ENCODE results near the gene SLC44A2. TPM values are rescaled to one million over a fixed set of nuclear protein-coding genes. Genes with fewer than 3 reads are reported as not detected.

Gene SLC44A2
- total and polyA plus RNA-seq, 2 experiments from 2014 or later = 43.2 to 65.0 TPM

GRCh38 chr19:10617409-10618121, 7.8 kb upstream of the SLC44A2 start:
- peaks cover 3% of the 10 kb centered on the region; the same call in 2 of the 3 replicates for H3K36me3 Mint-ChIP-seq (ENCODE audit: low read depth)
- Histone ChIP-seq H3F3A (replicated peaks; ENCODE audit: low read depth) (no peaks in the 10 kb centered on the region), H3K27ac (ENCODE audit: low read depth) (no peak overlapping the region), H3K79me2 (replicated peaks; ENCODE audit: insufficient read depth) (peaks cover 5% of the 10 kb centered on the region; the same call in 1 of the 2 replicates), H3K4me1 (ENCODE audit: insufficient read depth) (no peaks in the 10 kb centered on the region), H4K20me1 (replicated peaks; ENCODE audit: insufficient read depth) (peaks cover 5% of the 10 kb centered on the region; the same call in 1 of the 2 replicates), H3K4me2 (no peak overlapping the region), H3K4me3 (no peak overlapping the region), H3K9me2 (ENCODE audit: insufficient read depth) (no peaks in the 10 kb centered on the region), H3K27me3 (ENCODE audit: insufficient read depth) (no peaks in the 10 kb centered on the region), H2AFZ (no peak overlapping the region), H3K36me3 (ENCODE audit: insufficient read depth) (no peaks in the 10 kb centered on the region)
- no peaks in the 10 kb centered on the region; the same call in 2 of the 3 replicates for H3K9me3 Mint-ChIP-seq
- no peak overlapping the region for H3K27ac Mint-ChIP-seq
- peaks cover 2% of the 10 kb centered on the region for H3K27me3 Mint-ChIP-seq (ENCODE audit: insufficient read depth, low read depth, poor library complexity)
- DNase-seq (ENCODE audit: low spot score) (no peak), ATAC-seq (no peak)
- no peak overlapping the region for H3K4me3 Mint-ChIP-seq
- TF ChIP-seq REST (IDR thresholded peaks at IDR 0.05; ENCODE audit: unreplicated experiment) (no peak), JUNB (IDR thresholded peaks at IDR 0.05; ENCODE audit: unreplicated experiment) (no peak), NANOG (IDR thresholded peaks at IDR 0.05; ENCODE audit: borderline replicate concordance) (no peak), CREB1 (CRISPR knock-in tag; IDR thresholded peaks at IDR 0.05; ENCODE audit: low read depth) (no peak), ETS1 (IDR thresholded peaks at IDR 0.05) (no peak), ZNF114 (CRISPR knock-in tag; IDR thresholded peaks at IDR 0.05) (no peak), ZNF331 (CRISPR knock-in tag; IDR thresholded peaks at IDR 0.05; ENCODE audit: low read depth) (no peak), POLR2AphosphoS5 (IDR thresholded peaks at IDR 0.05; ENCODE audit: low read depth) (no peak), CTCF (conservative IDR thresholded peaks at IDR 0.05; ENCODE audit: low read depth in 2 of 2) (no peak), STAT1 (IDR thresholded peaks at IDR 0.05; ENCODE audit: unreplicated experiment) (no peak), EZH2phosphoT487 (IDR thresholded peaks at IDR 0.05; ENCODE audit: unreplicated experiment) (no peak), EZH2 (IDR thresholded peaks at IDR 0.05; ENCODE audit: low read depth, unreplicated experiment) (no peak), ZNF462 (CRISPR knock-in tag; IDR thresholded peaks at IDR 0.05) (no peak)
- no peaks in the 10 kb centered on the region; the same call in 2 of the 3 replicates for H3K4me1 Mint-ChIP-seq
